GM18526 (cell line): Measurements from ENCODE around the gene ZNF74.
A peak's percentile ranks its signal among the peaks of the same experiment; 100 is the strongest.

Experiments used
- POLR2A ChIP-seq: IDR thresholded peaks from 3 replicates; pipeline ENCODE4 v1.6.1; 2011; ENCODE audit not compliant: insufficient read length; ENCODE audit errors: extremely low read depth

Gene ZNF74

GRCh38 chr22:20393705-20394476, at the start of gene ZNF74:
Gene ZNF74, plus strand, starts transcription at chr22:20394151. Its CDS starts 478 bp downstream, at chr22:20394629.
- peak; percentile 83 for TF ChIP-seq POLR2A

- no peak for TF ChIP-seq POLR2A
These were observed 39.5 kb upstream of the ZNF74 start for GRCh38 chr22:20354238-20354975.

GRCh38 chr22:20378110-20378509, 15.8 kb upstream of the ZNF74 start:
- no peak for TF ChIP-seq POLR2A

- no peak for TF ChIP-seq POLR2A
These were observed 13.5 kb upstream of the ZNF74 start for GRCh38 chr22:20380486-20380885.

GRCh38 chr22:20383538-20383937, 10.4 kb upstream of the ZNF74 start:
- TF ChIP-seq POLR2A, result no peak

GRCh38 chr22:20384171-20384570, 9.8 kb upstream of the ZNF74 start:
- no peak for TF ChIP-seq POLR2A

GRCh38 chr22:20384865-20385264, 9.1 kb upstream of the ZNF74 start:
- no peak for TF ChIP-seq POLR2A

GRCh38 chr22:20386336-20386735, 7.6 kb upstream of the ZNF74 start:
- no peak for TF ChIP-seq POLR2A

- TF ChIP-seq POLR2A, result no peak
These were observed 7.0 kb upstream of the ZNF74 start for GRCh38 chr22:20386972-20387371.

GRCh38 chr22:20388200-20388599, 5.8 kb upstream of the ZNF74 start:
- TF ChIP-seq POLR2A, result no peak

- no peak for TF ChIP-seq POLR2A
These were observed 4.7 kb upstream of the ZNF74 start for GRCh38 chr22:20389288-20389687.

GRCh38 chr22:20390394-20390907, 3.5 kb upstream of the ZNF74 start:
- TF ChIP-seq POLR2A, result no peak

GRCh38 chr22:20391222-20391621, 2.7 kb upstream of the ZNF74 start:
- no peak for TF ChIP-seq POLR2A

- no peak for TF ChIP-seq POLR2A
These were observed 807 bp upstream of the ZNF74 start for GRCh38 chr22:20392983-20393704.

- no peak for TF ChIP-seq POLR2A
These were observed 1.4 kb downstream of the ZNF74 start for GRCh38 chr22:20395181-20395906.
